ENCODE results near the gene GDF10. TPM values are rescaled to one million over a fixed set of nuclear protein-coding genes. Genes with fewer than 3 reads are reported as not detected.

GDF10 gene
- total RNA-seq, 2 donors from 2014 or later: 0.17 TPM; not detected in 1

Other genes with a start within 250 kb of the GDF10 start
- gene GDF2, start 22.3 kb downstream of the GDF10 start, total RNA-seq: not detected
- not detected for gene RBP3, start 48.2 kb downstream of the GDF10 start, total RNA-seq
- gene ZNF488, start 84.1 kb downstream of the GDF10 start, total RNA-seq: not detected
- not detected for gene ANXA8, start 183.9 kb downstream of the GDF10 start, total RNA-seq
- gene FAM25G, start 191.5 kb downstream of the GDF10 start, total RNA-seq: not detected
- gene AGAP9, start 223.4 kb downstream of the GDF10 start, total RNA-seq: 10 to 100 TPM; 12.0 to 14.5 TPM

Measured in T-helper 17 cell (primary cell).